Nephron progenitor cell (in vitro differentiated cells): ENCODE measurements around the gene MRPL4.
"Not testable (repeated sequence)": the region's sequence is repeated elsewhere in the genome, so short reads cannot be mapped to it uniquely, and the experiment has no call there.

Experiments used
- DNase-seq: peaks from one replicate; pipeline ENCODE4 v3.0.0; 2021
- H3K27ac Mint-ChIP-seq: 2 replicates; pipeline ENCODE4 v1.8.0; 2021; ENCODE audit warnings: mild to moderate bottlenecking, moderate library complexity, mixed read lengths
- H3K27me3 Mint-ChIP-seq: 2 replicates; pipeline ENCODE4 v1.8.0; 2021; ENCODE audit warnings: mild to moderate bottlenecking, low read depth, mixed read lengths; ENCODE audit not compliant: poor library complexity
- H3K36me3 Mint-ChIP-seq: 2 replicates; pipeline ENCODE4 v1.8.0; 2021; ENCODE audit warnings: low read depth, mixed read lengths
- H3K4me1 Mint-ChIP-seq: 2 replicates; pipeline ENCODE4 v1.8.0; 2021; ENCODE audit warnings: mixed read lengths
- H3K4me3 Mint-ChIP-seq: 2 replicates; pipeline ENCODE4 v1.8.0; 2021; ENCODE audit warnings: mild to moderate bottlenecking, moderate library complexity, mixed read lengths
- H3K9me3 Mint-ChIP-seq: 2 replicates; pipeline ENCODE4 v1.8.0; 2021; ENCODE audit warnings: mild to moderate bottlenecking, moderate library complexity, mixed read lengths
- CTCF ChIP-seq: fragments of 200-600 bp; sonication (generic); IDR thresholded peaks from 2 replicates; pipeline ENCODE4 v1.5.0; 2021; ENCODE audit warnings: antibody characterized with exemption

MRPL4 gene

GRCh38 chr19:10238172-10238783 lies 13.7 kb upstream of the MRPL4 start:
- Mint-ChIP-seq H3K27me3 (peaks cover 16% of the 10 kb centered on the region), H3K4me3 (no peak overlapping the region), H3K9me3 (no peaks in the 10 kb centered on the region), H3K4me1 (peaks cover 16% of the 10 kb centered on the region), H3K27ac (no peak overlapping the region), H3K36me3 (no peaks in the 10 kb centered on the region)
- no peak for DNase-seq
- no peak for TF ChIP-seq CTCF

GRCh38 chr19:10241826-10242449 lies 10.1 kb upstream of the MRPL4 start:
- not testable (repeated sequence) for H3K27ac Mint-ChIP-seq, H3K4me1 Mint-ChIP-seq, DNase-seq, H3K4me3 Mint-ChIP-seq, H3K36me3 Mint-ChIP-seq, H3K9me3 Mint-ChIP-seq
- peaks cover 13% of the 10 kb centered on the region for H3K27me3 Mint-ChIP-seq

GRCh38 chr19:10243606-10244005 lies 8.4 kb upstream of the MRPL4 start:
- Mint-ChIP-seq H3K27ac (no peak overlapping the region), H3K9me3 (no peaks in the 10 kb centered on the region), H3K36me3 (no peaks in the 10 kb centered on the region), H3K27me3 (peaks cover 8% of the 10 kb centered on the region), H3K4me3 (no peak overlapping the region), H3K4me1 (no peaks in the 10 kb centered on the region)
- no peak for DNase-seq
- no peak for TF ChIP-seq CTCF

GRCh38 chr19:10245189-10245939 lies 6.7 kb upstream of the MRPL4 start:
- peaks cover 6% of the 10 kb centered on the region for H3K27me3 Mint-ChIP-seq
- no peak for TF ChIP-seq CTCF

GRCh38 chr19:10246511-10246910 lies 5.5 kb upstream of the MRPL4 start:
- H3K4me3 Mint-ChIP-seq, result no peak overlapping the region
- no peak for TF ChIP-seq CTCF
- DNase-seq, result no peak
- no peak overlapping the region for H3K27ac Mint-ChIP-seq
- no peaks in the 10 kb centered on the region for H3K4me1 Mint-ChIP-seq
- H3K27me3 Mint-ChIP-seq, result peaks cover 6% of the 10 kb centered on the region
- H3K36me3 Mint-ChIP-seq, result no peaks in the 10 kb centered on the region
- no peaks in the 10 kb centered on the region for H3K9me3 Mint-ChIP-seq

More at GRCh38 chr19:10245189-10245939, 6.7 kb upstream of the MRPL4 start:
- no peak overlapping the region for H3K4me3 Mint-ChIP-seq
- H3K9me3 Mint-ChIP-seq, result no peaks in the 10 kb centered on the region
- H3K27ac Mint-ChIP-seq, result no peak overlapping the region
- H3K36me3 Mint-ChIP-seq, result no peaks in the 10 kb centered on the region
- no peaks in the 10 kb centered on the region for H3K4me1 Mint-ChIP-seq
- no peak for DNase-seq

- Mint-ChIP-seq H3K27ac (no peak overlapping the region), H3K9me3 (no peaks in the 10 kb centered on the region), H3K36me3 (peaks cover 32% of the 10 kb centered on the region), H3K4me3 (peak overlapping the region; percentile 98), H3K27me3 (peaks cover 4% of the 10 kb centered on the region), H3K4me1 (peaks cover 22% of the 10 kb centered on the region)
- no peak for DNase-seq
- no peak for TF ChIP-seq CTCF
These were observed 693 bp downstream of the MRPL4 start for GRCh38 chr19:10252707-10253106.
